Measurements from ENCODE around the gene SLIT3.

GRCh38 chr5:169328401-169328800, 27.5 kb upstream of the SLIT3 start:
- no peak for TF ChIP-seq CTCF (IDR thresholded peaks at IDR 0.05; ENCODE audit: poor library complexity)
- no peak for TF ChIP-seq EZH2 (IDR thresholded peaks at IDR 0.05; ENCODE audit: borderline replicate concordance)
